Measurements from ENCODE around the gene LHX1. TPM values are rescaled to one million over a fixed set of nuclear protein-coding genes. Genes with fewer than 3 reads are reported as not detected.

LHX1 gene
- total RNA-seq, 2 experiments from 2014 or later = not detected

GRCh38 chr17:36943250-36944191 is 6.2 kb downstream of the LHX1 start:
- Histone ChIP-seq H3K36me3 (ENCODE audit: insufficient read depth, low read length) (no peaks in the 10 kb centered on the region), H3K9me2 (ENCODE audit: insufficient read depth, low read length) (no peaks in the 10 kb centered on the region), H3K79me2 (ENCODE audit: insufficient read depth, low read depth, low read length) (no peaks in the 10 kb centered on the region), H3K4me2 (ENCODE audit: low read length) (no peak overlapping the region), H4K20me1 (ENCODE audit: insufficient read depth, low read length) (no peaks in the 10 kb centered on the region), H3K4me1 (ENCODE audit: insufficient read depth, low read length, poor library complexity, severe bottlenecking) (peaks cover 10% of the 10 kb centered on the region), H3K4me3 (ENCODE audit: low read depth, low read length, poor library complexity, severe bottlenecking) (no peak overlapping the region), H3K27ac (ENCODE audit: low read depth, low read length, poor library complexity, severe bottlenecking) (no peak overlapping the region), H3K9me3 (ENCODE audit: low read length) (no peaks in the 10 kb centered on the region), H2AFZ (ENCODE audit: low read length) (no peak overlapping the region)
- CTCF ChIA-PET (ENCODE audit: unreplicated experiment) = no interaction called here
- intact Hi-C loops (cut with micrococcal nuclease; ENCODE audit: unreplicated experiment) = loop anchor here (1.0 kb wide), 1 partner anchor 49 kb away; no protein-coding TSS in a partner anchor
- TF ChIP-seq CTCF (conservative IDR thresholded peaks at IDR 0.05; ENCODE audit: low read length) = no peak
- no peak for TF ChIP-seq EZH2phosphoT487 (IDR thresholded peaks at IDR 0.05; ENCODE audit: borderline replicate concordance, low read depth, low read length)
- POLR2A ChIA-PET = no interaction called here
- no TSS peak for BruUV-seq (replicated peaks)
- DNase-seq (ENCODE audit: low spot score) = no peak

GRCh38 chr17:36944553-36944952 is 7.3 kb downstream of the LHX1 start:
- H4K20me1 ChIP-seq (ENCODE audit: insufficient read depth, low read length) = peaks cover under 1% of the 10 kb centered on the region; the same call in 1 of the 2 replicates
- ChIA-PET CTCF (ENCODE audit: unreplicated experiment) (no interaction called here), POLR2A (no interaction called here)
- H3K4me2 ChIP-seq (ENCODE audit: low read length) = no peak overlapping the region
- H3K27ac ChIP-seq (ENCODE audit: low read depth, low read length, poor library complexity, severe bottlenecking) = no peak overlapping the region
- H3K36me3 ChIP-seq (ENCODE audit: insufficient read depth, low read length) = no peaks in the 10 kb centered on the region
- TF ChIP-seq EZH2phosphoT487 (IDR thresholded peaks at IDR 0.05; ENCODE audit: borderline replicate concordance, low read depth, low read length) (no peak), CTCF (conservative IDR thresholded peaks at IDR 0.05; ENCODE audit: low read length) (no peak)
- intact Hi-C loops (cut with micrococcal nuclease; ENCODE audit: unreplicated experiment) = loop anchor here (1.0 kb wide), 1 partner anchor 48 kb away; no protein-coding TSS in a partner anchor
- no TSS peak for BruUV-seq (replicated peaks)
- no peaks in the 10 kb centered on the region for H3K9me2 ChIP-seq (ENCODE audit: insufficient read depth, low read length)
- H3K4me3 ChIP-seq (ENCODE audit: low read depth, low read length, poor library complexity, severe bottlenecking) = no peak overlapping the region
- DNase-seq (ENCODE audit: low spot score) = no peak
- H3K9me3 ChIP-seq (ENCODE audit: low read length) = no peaks in the 10 kb centered on the region
- peaks cover 7% of the 10 kb centered on the region for H3K79me2 ChIP-seq (ENCODE audit: insufficient read depth, low read depth, low read length)
- peaks cover 10% of the 10 kb centered on the region for H3K4me1 ChIP-seq (ENCODE audit: insufficient read depth, low read length, poor library complexity, severe bottlenecking)
- no peak overlapping the region for H2AFZ ChIP-seq (ENCODE audit: low read length)

- POLR2A ChIA-PET = no interaction called here
- H3K4me1 ChIP-seq (ENCODE audit: insufficient read depth, low read length, poor library complexity, severe bottlenecking) = peaks cover 12% of the 10 kb centered on the region
Observed at GRCh38 chr17:36945140-36945539, 7.9 kb downstream of the LHX1 start.

More at GRCh38 chr17:36945140-36945539, 7.9 kb downstream of the LHX1 start:
- Histone ChIP-seq H4K20me1 (ENCODE audit: insufficient read depth, low read length) (peaks cover 7% of the 10 kb centered on the region; the same call in 1 of the 2 replicates), H3K9me3 (ENCODE audit: low read length) (no peaks in the 10 kb centered on the region), H3K4me2 (ENCODE audit: low read length) (no peak overlapping the region), H2AFZ (ENCODE audit: low read length) (no peak overlapping the region), H3K79me2 (ENCODE audit: insufficient read depth, low read depth, low read length) (peaks cover 12% of the 10 kb centered on the region), H3K27ac (ENCODE audit: low read depth, low read length, poor library complexity, severe bottlenecking) (no peak overlapping the region), H3K4me3 (ENCODE audit: low read depth, low read length, poor library complexity, severe bottlenecking) (no peak overlapping the region), H3K9me2 (ENCODE audit: insufficient read depth, low read length) (no peaks in the 10 kb centered on the region), H3K36me3 (ENCODE audit: insufficient read depth, low read length) (peaks cover 2% of the 10 kb centered on the region)
- TF ChIP-seq EZH2phosphoT487 (IDR thresholded peaks at IDR 0.05; ENCODE audit: borderline replicate concordance, low read depth, low read length) = no peak
- no peak for TF ChIP-seq CTCF (conservative IDR thresholded peaks at IDR 0.05; ENCODE audit: low read length)
- DNase-seq (ENCODE audit: low spot score) = no peak
- CTCF ChIA-PET (ENCODE audit: unreplicated experiment) = no interaction called here
- BruUV-seq (replicated peaks) = no TSS peak
- intact Hi-C loops (cut with micrococcal nuclease; ENCODE audit: unreplicated experiment) = loop anchor here (5.0 kb wide), 1 partner anchor 412 kb away; no protein-coding TSS in a partner anchor

All from OCI-LY7 (cell line).